ENCODE data around the gene TDRD9. TPM values are rescaled to one million over a fixed set of nuclear protein-coding genes. Genes with fewer than 3 reads are reported as not detected.

TDRD9 gene
- total RNA-seq, 1 experiment from 2014 or later = 0.07 TPM

DNA sequence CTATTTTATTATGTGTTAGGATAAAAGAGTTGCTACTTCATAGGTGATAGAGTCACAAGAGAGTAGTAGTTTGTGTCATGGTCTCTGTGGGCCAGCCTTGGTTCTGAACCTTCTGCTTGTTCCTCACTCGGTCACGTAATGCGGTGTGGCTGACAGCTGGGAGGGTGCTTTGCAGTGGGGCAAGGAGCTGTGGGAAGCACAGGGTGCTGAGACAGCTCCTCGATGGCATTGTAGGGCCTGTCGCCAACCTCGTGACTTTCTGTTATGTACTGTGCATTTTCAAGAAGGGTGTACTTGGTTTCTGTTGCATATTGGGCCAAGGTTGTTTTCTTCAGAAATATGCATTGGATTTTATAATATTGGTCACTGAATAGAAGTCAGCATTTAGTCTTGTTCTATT, 75.4 kb downstream of the TDRD9 start:
- H4K20me1 ChIP-seq (ENCODE audit: low read length) = no peaks in the 10 kb centered on the region
- no peak for DNase-seq
- intact Hi-C loops (cut with micrococcal nuclease) = no loop called here
- ChIA-PET CTCF (no interaction called here), POLR2A (ENCODE audit: unreplicated experiment) (no interaction called here)
- H3K36me3 ChIP-seq (ENCODE audit: low read depth, low read length) = no peaks in the 10 kb centered on the region
- H3K4me1 ChIP-seq (ENCODE audit: insufficient read depth, low read length) = no peaks in the 10 kb centered on the region
- H2AFZ ChIP-seq (ENCODE audit: low read length) = no peak overlapping the region
- H3K4me2 ChIP-seq (ENCODE audit: low read length) = no peak overlapping the region
- ATAC-seq = no peak
- no peak overlapping the region for H3K27ac ChIP-seq (ENCODE audit: low read length)
- H3K27me3 ChIP-seq (ENCODE audit: low read length) = no peaks in the 10 kb centered on the region
- H3K79me2 ChIP-seq (ENCODE audit: low read length) = no peaks in the 10 kb centered on the region
- H3F3A ChIP-seq (ENCODE audit: low read length, unreplicated experiment) = no peaks in the 10 kb centered on the region
- no peaks in the 10 kb centered on the region for H3K9me3 ChIP-seq (ENCODE audit: low read length)
- no peak overlapping the region for H3K9ac ChIP-seq (ENCODE audit: low read length)
- H3K9me2 ChIP-seq (replicated peaks; ENCODE audit: low read length) = no peaks in the 10 kb centered on the region
- no TSS peak for BruUV-seq (replicated peaks)
- H3K4me3 ChIP-seq (ENCODE audit: low read length) = no peak overlapping the region
- TF ChIP-seq EZH2phosphoT487 (IDR thresholded peaks at IDR 0.05; ENCODE audit: borderline replicate concordance, low read length) = no peak
- TF ChIP-seq EZH2 (IDR thresholded peaks at IDR 0.05; ENCODE audit: low read length, unreplicated experiment) = no peak
- TF ChIP-seq, protein P1, sequence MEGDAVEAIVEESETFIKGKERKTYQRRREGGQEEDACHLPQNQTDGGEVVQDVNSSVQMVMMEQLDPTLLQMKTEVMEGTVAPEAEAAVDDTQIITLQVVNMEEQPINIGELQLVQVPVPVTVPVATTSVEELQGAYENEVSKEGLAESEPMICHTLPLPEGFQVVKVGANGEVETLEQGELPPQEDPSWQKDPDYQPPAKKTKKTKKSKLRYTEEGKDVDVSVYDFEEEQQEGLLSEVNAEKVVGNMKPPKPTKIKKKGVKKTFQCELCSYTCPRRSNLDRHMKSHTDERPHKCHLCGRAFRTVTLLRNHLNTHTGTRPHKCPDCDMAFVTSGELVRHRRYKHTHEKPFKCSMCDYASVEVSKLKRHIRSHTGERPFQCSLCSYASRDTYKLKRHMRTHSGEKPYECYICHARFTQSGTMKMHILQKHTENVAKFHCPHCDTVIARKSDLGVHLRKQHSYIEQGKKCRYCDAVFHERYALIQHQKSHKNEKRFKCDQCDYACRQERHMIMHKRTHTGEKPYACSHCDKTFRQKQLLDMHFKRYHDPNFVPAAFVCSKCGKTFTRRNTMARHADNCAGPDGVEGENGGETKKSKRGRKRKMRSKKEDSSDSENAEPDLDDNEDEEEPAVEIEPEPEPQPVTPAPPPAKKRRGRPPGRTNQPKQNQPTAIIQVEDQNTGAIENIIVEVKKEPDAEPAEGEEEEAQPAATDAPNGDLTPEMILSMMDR (conservative IDR thresholded peaks at IDR 0.05; ENCODE audit: low read depth, low read length) = no peak

DNA sequence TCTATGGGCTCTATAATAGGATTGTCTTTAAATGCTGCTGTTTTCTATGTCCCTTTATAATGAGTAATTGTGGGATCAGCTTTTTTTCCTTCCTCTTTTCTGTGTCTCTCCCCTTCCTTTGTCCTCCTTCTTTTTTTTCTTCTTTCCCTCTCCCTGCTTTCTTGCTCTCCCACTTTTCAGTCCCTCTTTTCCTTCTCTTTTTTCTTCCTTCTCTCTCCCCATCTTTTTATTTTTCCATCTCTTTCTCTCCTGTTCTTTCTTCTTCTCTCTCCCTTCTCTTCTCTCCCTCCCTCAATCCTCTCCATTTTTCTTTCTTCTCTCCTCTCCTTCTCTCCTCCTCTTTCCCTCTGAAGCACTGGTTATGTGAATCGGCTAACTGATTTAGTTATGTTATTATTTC, 76.6 kb downstream of the TDRD9 start:
- no peaks in the 10 kb centered on the region for H3F3A ChIP-seq (ENCODE audit: low read length, unreplicated experiment)
- ChIA-PET POLR2A (ENCODE audit: unreplicated experiment) (no interaction called here), CTCF (no interaction called here)
- no peaks in the 10 kb centered on the region for H3K9me3 ChIP-seq (ENCODE audit: low read length)
- no peaks in the 10 kb centered on the region for H4K20me1 ChIP-seq (ENCODE audit: low read length)
- DNase-seq (no peak), ATAC-seq (no peak)
- no peak overlapping the region for H3K4me3 ChIP-seq (ENCODE audit: low read length)
- no peak overlapping the region for H3K4me2 ChIP-seq (ENCODE audit: low read length)
- no peaks in the 10 kb centered on the region for H3K36me3 ChIP-seq (ENCODE audit: low read depth, low read length)
- no peaks in the 10 kb centered on the region for H3K79me2 ChIP-seq (ENCODE audit: low read length)
- no peaks in the 10 kb centered on the region for H3K4me1 ChIP-seq (ENCODE audit: insufficient read depth, low read length)
- H2AFZ ChIP-seq (ENCODE audit: low read length) = no peak overlapping the region
- no peak overlapping the region for H3K9ac ChIP-seq (ENCODE audit: low read length)
- no TSS peak for BruUV-seq (replicated peaks)
- no peak overlapping the region for H3K27ac ChIP-seq (ENCODE audit: low read length)
- TF ChIP-seq EZH2phosphoT487 (IDR thresholded peaks at IDR 0.05; ENCODE audit: borderline replicate concordance, low read length) = no peak
- no peak for TF ChIP-seq EZH2 (IDR thresholded peaks at IDR 0.05; ENCODE audit: low read length, unreplicated experiment)
- TF ChIP-seq, protein P1 (conservative IDR thresholded peaks at IDR 0.05; ENCODE audit: low read depth, low read length) = no peak
- no peaks in the 10 kb centered on the region for H3K27me3 ChIP-seq (ENCODE audit: low read length)
- no peaks in the 10 kb centered on the region for H3K9me2 ChIP-seq (replicated peaks; ENCODE audit: low read length)
- intact Hi-C loops (cut with micrococcal nuclease) = no loop called here

DNA sequence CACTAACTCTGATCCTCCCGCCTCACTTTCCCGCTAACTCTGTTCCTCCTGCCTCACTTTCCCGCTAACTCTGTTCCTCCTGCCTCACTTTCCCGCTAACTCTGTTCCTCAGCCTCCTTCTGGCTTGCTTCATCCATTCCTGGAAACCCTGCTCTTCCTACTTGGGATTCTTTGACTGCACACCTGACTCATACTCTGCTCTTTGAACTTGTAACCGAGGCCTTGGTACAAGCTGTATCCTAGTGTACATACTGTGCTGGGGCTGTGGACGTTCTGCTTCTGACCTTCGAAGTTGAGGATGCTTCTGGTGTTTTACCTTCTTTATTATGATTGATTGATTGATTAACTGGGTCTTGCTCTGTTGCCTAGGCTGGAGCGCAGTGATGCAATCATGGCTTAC, 77.2 kb downstream of the TDRD9 start:
- POLR2A ChIA-PET (ENCODE audit: unreplicated experiment) = no interaction called here
- no peak overlapping the region for H3K4me2 ChIP-seq (ENCODE audit: low read length)
- no peak overlapping the region for H3K4me3 ChIP-seq (ENCODE audit: low read length)
- no peaks in the 10 kb centered on the region for H3K27me3 ChIP-seq (ENCODE audit: low read length)
- CTCF ChIA-PET = no interaction called here
- H3K27ac ChIP-seq (ENCODE audit: low read length) = no peak overlapping the region
- no peaks in the 10 kb centered on the region for H3K36me3 ChIP-seq (ENCODE audit: low read depth, low read length)
- no peak for ATAC-seq
- no peak overlapping the region for H2AFZ ChIP-seq (ENCODE audit: low read length)
- no peak for TF ChIP-seq EZH2phosphoT487 (IDR thresholded peaks at IDR 0.05; ENCODE audit: borderline replicate concordance, low read length)
- TF ChIP-seq, protein P1 (conservative IDR thresholded peaks at IDR 0.05; ENCODE audit: low read depth, low read length) = no peak
- no peak for TF ChIP-seq EZH2 (IDR thresholded peaks at IDR 0.05; ENCODE audit: low read length, unreplicated experiment)
- intact Hi-C loops (cut with micrococcal nuclease) = no loop called here
- no peaks in the 10 kb centered on the region for H3F3A ChIP-seq (ENCODE audit: low read length, unreplicated experiment)
- no peak for DNase-seq
- no peaks in the 10 kb centered on the region for H3K9me2 ChIP-seq (replicated peaks; ENCODE audit: low read length)
- no peaks in the 10 kb centered on the region for H3K79me2 ChIP-seq (ENCODE audit: low read length)
- no peaks in the 10 kb centered on the region for H4K20me1 ChIP-seq (ENCODE audit: low read length)
- H3K4me1 ChIP-seq (ENCODE audit: insufficient read depth, low read length) = no peaks in the 10 kb centered on the region
- H3K9ac ChIP-seq (ENCODE audit: low read length) = no peak overlapping the region
- no TSS peak for BruUV-seq (replicated peaks)
- H3K9me3 ChIP-seq (ENCODE audit: low read length) = no peaks in the 10 kb centered on the region
